ENCODE measurements around the gene RFPL3.
"Not testable (repeated sequence)": the region's sequence is repeated elsewhere in the genome, so short reads cannot be mapped to it uniquely, and the experiment has no call there.

RFPL3 gene

GRCh38 chr22:32340411-32340810 is 17.3 kb upstream of the RFPL3 start:
- no peak for TF ChIP-seq CTCF (conservative IDR thresholded peaks at IDR 0.05; ENCODE audit: low read depth, low read length)
- no peak for DNase-seq (ENCODE audit: low read depth)

GRCh38 chr22:32341122-32341740 is 16.4 kb upstream of the RFPL3 start:
- DNase-seq (ENCODE audit: low read depth): no peak
- H3K4me3 ChIP-seq (ENCODE audit: low read length): no peak overlapping the region
- TF ChIP-seq CTCF (conservative IDR thresholded peaks at IDR 0.05; ENCODE audit: low read depth, low read length): no peak

More at GRCh38 chr22:32340411-32340810, 17.3 kb upstream of the RFPL3 start:
- H3K4me3 ChIP-seq (ENCODE audit: low read length): no peak overlapping the region

GRCh38 chr22:32342977-32343376 is 14.7 kb upstream of the RFPL3 start:
- no peak overlapping the region for H3K4me3 ChIP-seq (ENCODE audit: low read length)
- TF ChIP-seq CTCF (conservative IDR thresholded peaks at IDR 0.05; ENCODE audit: low read depth, low read length): no peak
- no peak for DNase-seq (ENCODE audit: low read depth)

- TF ChIP-seq CTCF (conservative IDR thresholded peaks at IDR 0.05; ENCODE audit: low read depth, low read length): no peak
- no peak for DNase-seq (ENCODE audit: low read depth)
- H3K4me3 ChIP-seq (ENCODE audit: low read length): no peak overlapping the region
Observed at GRCh38 chr22:32343941-32344340, 13.7 kb upstream of the RFPL3 start.

GRCh38 chr22:32348031-32348611 is 9.5 kb upstream of the RFPL3 start:
- no peak overlapping the region for H3K4me3 ChIP-seq (ENCODE audit: low read length)
- no peak for DNase-seq (ENCODE audit: low read depth)
- no peak for TF ChIP-seq CTCF (conservative IDR thresholded peaks at IDR 0.05; ENCODE audit: low read depth, low read length)

GRCh38 chr22:32351875-32352274 is 5.8 kb upstream of the RFPL3 start:
- not testable (repeated sequence) for DNase-seq (ENCODE audit: low read depth); H3K4me3 ChIP-seq (ENCODE audit: low read length)

- TF ChIP-seq CTCF (conservative IDR thresholded peaks at IDR 0.05; ENCODE audit: low read depth, low read length): no peak
- no peak for DNase-seq (ENCODE audit: low read depth)
- H3K4me3 ChIP-seq (ENCODE audit: low read length): no peak overlapping the region
Observed at GRCh38 chr22:32352681-32353080, 5.0 kb upstream of the RFPL3 start.
